ENCODE results near the gene GNG2. TPM values are rescaled to one million over a fixed set of nuclear protein-coding genes. Genes with fewer than 3 reads are reported as not detected.

The GNG2 gene
- total RNA-seq, 2 donors from 2014 or later: 47.9 to 51.6 TPM

GRCh38 chr14:51894250-51894649 lies 33.8 kb downstream of the GNG2 start:
- H3K27ac ChIP-seq (ENCODE audit: low read depth, low read length): no peak overlapping the region
- whole genome bisulfite sequencing, 2 experiments (ENCODE audit: insufficient coverage in 1 of 2, insufficient read length in 1 of 2): 88 to 100% methylated on average over 1 to 3 of the region's 3 CpGs

GRCh38 chr14:51895375-51895774 lies 35.0 kb downstream of the GNG2 start:
- no peaks in the 10 kb centered on the region for H3K9me3 Mint-ChIP-seq

More at GRCh38 chr14:51894250-51894649, 33.8 kb downstream of the GNG2 start:
- Mint-ChIP-seq H3K27me3 (ENCODE audit: insufficient read depth) (no peaks in the 10 kb centered on the region), H3K4me3 (no peak overlapping the region), H3K27ac (no peak overlapping the region), H3K4me1 (peaks cover 8% of the 10 kb centered on the region), H3K9me3 (no peaks in the 10 kb centered on the region), H3K36me3 (ENCODE audit: low read depth) (no peaks in the 10 kb centered on the region)
- DNase-seq: no peak
- Histone ChIP-seq H3K4me3 (ENCODE audit: low read length) (no peak overlapping the region), H3K27me3 (ENCODE audit: control insufficient read depth, insufficient read depth, low read length, poor library complexity, severe bottlenecking) (no peaks in the 10 kb centered on the region), H3K4me1 (ENCODE audit: control insufficient read depth, insufficient read depth, low read length) (peaks cover 9% of the 10 kb centered on the region), H3K9ac (ENCODE audit: extremely low read depth, low read length, poor library complexity, severe bottlenecking) (no peak overlapping the region), H3K36me3 (ENCODE audit: control insufficient read depth, insufficient read depth, low read length) (no peaks in the 10 kb centered on the region), H3K9me3 (ENCODE audit: control insufficient read depth, low read length) (no peaks in the 10 kb centered on the region)
- TF ChIP-seq, protein P1, sequence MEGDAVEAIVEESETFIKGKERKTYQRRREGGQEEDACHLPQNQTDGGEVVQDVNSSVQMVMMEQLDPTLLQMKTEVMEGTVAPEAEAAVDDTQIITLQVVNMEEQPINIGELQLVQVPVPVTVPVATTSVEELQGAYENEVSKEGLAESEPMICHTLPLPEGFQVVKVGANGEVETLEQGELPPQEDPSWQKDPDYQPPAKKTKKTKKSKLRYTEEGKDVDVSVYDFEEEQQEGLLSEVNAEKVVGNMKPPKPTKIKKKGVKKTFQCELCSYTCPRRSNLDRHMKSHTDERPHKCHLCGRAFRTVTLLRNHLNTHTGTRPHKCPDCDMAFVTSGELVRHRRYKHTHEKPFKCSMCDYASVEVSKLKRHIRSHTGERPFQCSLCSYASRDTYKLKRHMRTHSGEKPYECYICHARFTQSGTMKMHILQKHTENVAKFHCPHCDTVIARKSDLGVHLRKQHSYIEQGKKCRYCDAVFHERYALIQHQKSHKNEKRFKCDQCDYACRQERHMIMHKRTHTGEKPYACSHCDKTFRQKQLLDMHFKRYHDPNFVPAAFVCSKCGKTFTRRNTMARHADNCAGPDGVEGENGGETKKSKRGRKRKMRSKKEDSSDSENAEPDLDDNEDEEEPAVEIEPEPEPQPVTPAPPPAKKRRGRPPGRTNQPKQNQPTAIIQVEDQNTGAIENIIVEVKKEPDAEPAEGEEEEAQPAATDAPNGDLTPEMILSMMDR (conservative IDR thresholded peaks at IDR 0.05): no peak

GRCh38 chr14:51897791-51898355 lies 37.5 kb downstream of the GNG2 start:
- WGBS, 2 experiments (ENCODE audit: insufficient coverage in 1 of 2, insufficient read length in 1 of 2): 100% methylated on average over 1 of the region's 1 CpG; no CpG with 5 or more reads in 1 of the 2 experiments
- H3K27ac Mint-ChIP-seq: no peak overlapping the region
- no peak overlapping the region for H3K4me3 Mint-ChIP-seq

More at GRCh38 chr14:51895375-51895774, 35.0 kb downstream of the GNG2 start:
- no peaks in the 10 kb centered on the region for H3K27me3 Mint-ChIP-seq (ENCODE audit: insufficient read depth)
- H3K27ac Mint-ChIP-seq: no peak overlapping the region
- H3K4me1 ChIP-seq (ENCODE audit: control insufficient read depth, insufficient read depth, low read length): peaks cover 5% of the 10 kb centered on the region
- no peak for DNase-seq
- H3K27ac ChIP-seq (ENCODE audit: low read depth, low read length): no peak overlapping the region
- TF ChIP-seq, protein P1 (conservative IDR thresholded peaks at IDR 0.05): no peak
- H3K4me3 Mint-ChIP-seq: no peak overlapping the region
- H3K4me1 Mint-ChIP-seq: peaks cover 2% of the 10 kb centered on the region
- no peak overlapping the region for H3K4me3 ChIP-seq (ENCODE audit: low read length)
- no peaks in the 10 kb centered on the region for H3K9me3 ChIP-seq (ENCODE audit: control insufficient read depth, low read length)
- no peaks in the 10 kb centered on the region for H3K36me3 ChIP-seq (ENCODE audit: control insufficient read depth, insufficient read depth, low read length)
- H3K27me3 ChIP-seq (ENCODE audit: control insufficient read depth, insufficient read depth, low read length, poor library complexity, severe bottlenecking): no peaks in the 10 kb centered on the region
- no peaks in the 10 kb centered on the region for H3K36me3 Mint-ChIP-seq (ENCODE audit: low read depth)
- no peak overlapping the region for H3K9ac ChIP-seq (ENCODE audit: extremely low read depth, low read length, poor library complexity, severe bottlenecking)

More at GRCh38 chr14:51897791-51898355, 37.5 kb downstream of the GNG2 start:
- TF ChIP-seq, protein P1 (conservative IDR thresholded peaks at IDR 0.05): no peak
- Histone ChIP-seq H3K27me3 (ENCODE audit: control insufficient read depth, insufficient read depth, low read length, poor library complexity, severe bottlenecking) (no peaks in the 10 kb centered on the region), H3K4me1 (ENCODE audit: control insufficient read depth, insufficient read depth, low read length) (no peaks in the 10 kb centered on the region), H3K36me3 (ENCODE audit: control insufficient read depth, insufficient read depth, low read length) (no peaks in the 10 kb centered on the region), H3K9me3 (ENCODE audit: control insufficient read depth, low read length) (no peaks in the 10 kb centered on the region), H3K9ac (ENCODE audit: extremely low read depth, low read length, poor library complexity, severe bottlenecking) (no peak overlapping the region), H3K4me3 (ENCODE audit: low read length) (no peak overlapping the region), H3K27ac (ENCODE audit: low read depth, low read length) (no peak overlapping the region)
- Mint-ChIP-seq H3K27me3 (ENCODE audit: insufficient read depth) (no peaks in the 10 kb centered on the region), H3K36me3 (ENCODE audit: low read depth) (no peaks in the 10 kb centered on the region), H3K4me1 (no peaks in the 10 kb centered on the region), H3K9me3 (no peaks in the 10 kb centered on the region)
- DNase-seq: no peak
